Measurements from ENCODE around the gene ZFX.

ZFX gene

DNA sequence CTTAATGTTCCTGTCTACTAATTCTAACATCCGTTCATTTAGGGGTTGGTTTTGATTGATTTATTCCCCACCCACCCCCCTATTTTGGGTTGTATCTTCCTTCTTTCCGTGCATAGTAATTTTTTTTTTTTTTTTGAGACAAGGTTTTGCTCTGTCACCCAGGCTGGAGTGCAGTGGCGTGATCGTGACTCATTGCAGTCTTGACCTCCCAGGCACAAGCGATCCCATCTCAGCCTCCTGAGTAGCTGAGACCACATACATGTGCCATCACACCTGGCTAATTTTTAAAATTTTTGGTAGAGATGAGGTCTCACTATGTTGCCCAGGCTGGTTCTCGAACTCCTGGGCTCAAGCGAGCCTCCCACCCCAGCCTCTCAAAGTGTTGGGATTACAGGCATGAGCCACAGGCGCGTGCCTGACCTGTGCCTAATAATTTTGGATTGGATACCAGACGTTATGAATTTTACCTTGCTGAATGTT lies 79.9 kb downstream of the ZFX start:
- DNase-seq (ENCODE audit: low read depth in 2 of 2), result peak in 1 of 2 donors; percentile 47
- TF ChIP-seq, protein P1, sequence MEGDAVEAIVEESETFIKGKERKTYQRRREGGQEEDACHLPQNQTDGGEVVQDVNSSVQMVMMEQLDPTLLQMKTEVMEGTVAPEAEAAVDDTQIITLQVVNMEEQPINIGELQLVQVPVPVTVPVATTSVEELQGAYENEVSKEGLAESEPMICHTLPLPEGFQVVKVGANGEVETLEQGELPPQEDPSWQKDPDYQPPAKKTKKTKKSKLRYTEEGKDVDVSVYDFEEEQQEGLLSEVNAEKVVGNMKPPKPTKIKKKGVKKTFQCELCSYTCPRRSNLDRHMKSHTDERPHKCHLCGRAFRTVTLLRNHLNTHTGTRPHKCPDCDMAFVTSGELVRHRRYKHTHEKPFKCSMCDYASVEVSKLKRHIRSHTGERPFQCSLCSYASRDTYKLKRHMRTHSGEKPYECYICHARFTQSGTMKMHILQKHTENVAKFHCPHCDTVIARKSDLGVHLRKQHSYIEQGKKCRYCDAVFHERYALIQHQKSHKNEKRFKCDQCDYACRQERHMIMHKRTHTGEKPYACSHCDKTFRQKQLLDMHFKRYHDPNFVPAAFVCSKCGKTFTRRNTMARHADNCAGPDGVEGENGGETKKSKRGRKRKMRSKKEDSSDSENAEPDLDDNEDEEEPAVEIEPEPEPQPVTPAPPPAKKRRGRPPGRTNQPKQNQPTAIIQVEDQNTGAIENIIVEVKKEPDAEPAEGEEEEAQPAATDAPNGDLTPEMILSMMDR (IDR thresholded peaks at IDR 0.05; ENCODE audit: low read depth, low read length), result no peak
- no peak overlapping the region for H3K4me3 ChIP-seq (replicated peaks in 1 of 2; ENCODE audit: low read depth in 2 of 2, low read length in 2 of 2)

GRCh38 chrX:24229976-24230375 lies 80.4 kb downstream of the ZFX start:
- no peak overlapping the region for H3K4me3 ChIP-seq (replicated peaks in 1 of 2; ENCODE audit: low read depth in 2 of 2, low read length in 2 of 2)
- TF ChIP-seq, protein P1 (IDR thresholded peaks at IDR 0.05; ENCODE audit: low read depth, low read length), result no peak
- DNase-seq (ENCODE audit: low read depth in 2 of 2), result peak; percentile 18 to 67

DNA sequence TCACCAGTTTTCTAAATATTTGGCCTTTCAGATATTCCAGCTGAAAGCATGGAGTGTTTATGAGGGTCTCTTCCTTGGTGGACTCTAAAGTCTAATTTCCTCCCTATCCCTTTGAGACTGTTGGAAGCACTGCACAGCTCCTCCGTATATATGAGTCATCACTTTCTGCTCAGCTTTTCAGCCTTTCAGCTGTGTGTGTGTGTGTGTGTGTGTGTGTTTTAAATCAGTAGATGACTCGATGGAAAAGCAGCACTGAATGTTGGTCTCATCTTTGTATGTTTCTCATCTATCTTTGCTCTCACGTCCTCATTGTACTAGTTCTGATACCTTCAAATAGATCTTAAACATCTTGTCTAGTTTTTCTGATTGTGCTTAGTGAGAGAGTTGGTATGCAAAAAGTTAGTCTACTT lies 81.6 kb downstream of the ZFX start:
- no peak overlapping the region for H3K4me3 ChIP-seq (replicated peaks in 1 of 2; ENCODE audit: low read depth in 2 of 2, low read length in 2 of 2)
- peak; percentile 75 to 87 for DNase-seq (ENCODE audit: low read depth in 2 of 2)
- TF ChIP-seq, protein P1 (IDR thresholded peaks at IDR 0.05; ENCODE audit: low read depth, low read length), result no peak

DNA sequence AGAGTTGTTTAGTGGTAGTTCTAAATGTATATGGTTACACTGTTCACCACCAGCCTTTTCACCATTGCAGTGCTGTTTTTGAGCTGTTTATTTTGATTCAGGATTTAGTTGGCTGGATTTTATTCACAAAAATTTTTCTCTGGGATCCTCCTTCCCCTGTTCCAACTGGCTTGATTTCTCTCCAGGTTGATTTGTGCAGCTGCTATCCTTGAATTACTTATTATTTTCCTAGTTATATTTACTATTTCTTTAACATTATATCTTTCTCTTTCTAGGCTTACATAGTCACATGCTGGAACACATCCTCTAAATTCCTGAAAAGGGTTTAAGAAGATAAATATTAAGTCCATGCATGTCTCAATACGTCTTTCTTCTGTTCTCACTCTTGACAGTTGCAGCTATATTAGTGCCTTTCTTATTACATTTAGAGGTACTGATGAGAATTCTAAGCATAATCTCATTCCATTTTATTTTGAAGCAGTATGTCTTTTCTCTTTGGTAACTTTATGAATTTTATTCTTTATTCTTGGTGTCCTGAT lies 82.2 kb downstream of the ZFX start:
- TF ChIP-seq, protein P1 (IDR thresholded peaks at IDR 0.05; ENCODE audit: low read depth, low read length), result no peak
- H3K4me3 ChIP-seq (replicated peaks in 1 of 2; ENCODE audit: low read depth in 2 of 2, low read length in 2 of 2), result no peak overlapping the region
- DNase-seq (ENCODE audit: low read depth in 2 of 2), result no peak

DNA sequence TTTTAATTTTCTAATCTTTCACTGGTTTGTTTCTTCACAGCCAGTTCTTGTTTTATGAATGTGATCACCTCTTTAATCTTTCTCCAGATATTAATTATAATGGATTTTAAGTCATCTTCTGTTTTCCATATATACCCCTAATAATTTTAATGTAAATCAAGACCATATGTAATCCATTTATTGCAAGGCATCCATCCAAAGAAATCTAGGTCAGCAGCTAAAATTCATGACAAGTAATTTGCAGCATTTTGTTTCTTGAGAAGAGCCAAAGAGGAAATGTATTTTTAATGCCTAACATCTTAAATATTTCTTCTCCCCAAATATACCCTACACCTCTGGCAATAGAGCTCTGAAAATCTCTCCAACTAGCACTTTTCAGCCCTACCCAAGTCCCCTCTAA lies 83.3 kb downstream of the ZFX start:
- H3K4me3 ChIP-seq (replicated peaks in 1 of 2; ENCODE audit: low read depth in 2 of 2, low read length in 2 of 2), result no peak overlapping the region
- no peak for DNase-seq (ENCODE audit: low read depth in 2 of 2)
- TF ChIP-seq, protein P1 (IDR thresholded peaks at IDR 0.05; ENCODE audit: low read depth, low read length), result no peak

DNA sequence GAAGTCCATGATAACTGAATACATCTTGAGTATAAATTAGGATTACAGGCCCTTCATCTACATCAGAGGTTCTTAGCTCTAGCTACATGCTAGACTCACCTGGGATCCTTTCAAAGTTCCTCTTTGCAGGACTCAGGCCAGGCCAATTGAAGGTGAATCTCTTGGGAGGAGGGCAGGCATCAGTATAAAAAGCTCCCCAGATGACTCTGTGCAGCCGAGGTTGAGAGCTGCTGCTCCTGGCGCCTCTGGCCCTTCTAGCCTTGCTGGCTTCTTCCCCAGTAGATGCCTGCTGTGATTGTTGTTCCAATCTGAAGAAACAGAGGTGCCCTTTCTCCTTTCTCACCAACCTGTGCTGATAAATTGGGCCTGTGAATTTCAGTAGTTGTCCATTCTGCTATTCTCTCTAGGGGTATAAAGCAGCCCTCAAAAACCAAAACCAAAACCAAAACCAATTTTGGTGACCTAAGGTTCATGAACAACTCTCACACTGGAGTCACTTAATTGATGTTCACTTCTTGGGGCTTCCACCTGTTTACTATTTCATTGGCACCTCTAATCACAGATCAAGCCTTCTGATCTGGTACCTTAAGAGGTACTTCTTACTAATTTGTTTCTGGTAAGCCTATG lies 85.7 kb downstream of the ZFX start:
- TF ChIP-seq, protein P1 (IDR thresholded peaks at IDR 0.05; ENCODE audit: low read depth, low read length), result no peak
- DNase-seq (ENCODE audit: low read depth in 2 of 2), result no peak
- H3K4me3 ChIP-seq (replicated peaks in 1 of 2; ENCODE audit: low read depth in 2 of 2, low read length in 2 of 2), result no peak overlapping the region
